CD14-positive monocyte (primary cell): ENCODE measurements around the gene TRABD2A. TPM values are rescaled to one million over a fixed set of nuclear protein-coding genes. Genes with fewer than 3 reads are reported as not detected.

Experiments used
- DNase-seq, 3 donors: peaks; one replicate each; pipeline ENCODE4 v3.0.0-alpha.2; 2011 to 2022
- H2AFZ ChIP-seq: 2 replicates; pipeline ENCODE4 v1.6.0; 2012; ENCODE audit warnings: mild to moderate bottlenecking, low read depth, low read length, inconsistent platforms; ENCODE audit not compliant: insufficient read depth, poor library complexity, severe bottlenecking
- H3K27ac ChIP-seq, 2 donors: 1 replicate in 1 of 2; 2 replicates in 1 of 2; pipeline ENCODE4 v1.5.1; 2012 to 2013; ENCODE audit warnings: low read length in 2 of 2, control low read depth in 1 of 2, inconsistent platforms in 1 of 2, low read depth in 1 of 2, mild to moderate bottlenecking in 1 of 2
- H3K27me3 ChIP-seq, 2 donors: one replicate each; pipeline versions ENCODE4 v1.6.0 to v1.6.1; 2011 to 2013; ENCODE audit warnings: low read length in 2 of 2; ENCODE audit not compliant: control insufficient read depth in 2 of 2, insufficient read depth in 2 of 2
- H3K36me3 ChIP-seq, 2 donors: replicated peaks in 1 of 2; 1 replicate in 1 of 2; 2 replicates in 1 of 2; pipeline versions ENCODE4 v1.5.1 to v1.6.1; 2012 to 2013; ENCODE audit warnings: low read length in 2 of 2, control low read depth in 1 of 2, inconsistent platforms in 1 of 2, mild to moderate bottlenecking in 1 of 2; ENCODE audit not compliant: insufficient read depth in 2 of 2, control insufficient read depth in 1 of 2
- H3K4me1 ChIP-seq, 2 donors: 1 replicate in 1 of 2; 2 replicates in 1 of 2; pipeline versions ENCODE4 v1.5.1 to v1.6.1; 2012 to 2013; ENCODE audit warnings: low read length in 2 of 2, control low read depth in 1 of 2, inconsistent platforms in 1 of 2, mild to moderate bottlenecking in 1 of 2, moderate library complexity in 1 of 2; ENCODE audit not compliant: insufficient read depth in 2 of 2, control insufficient read depth in 1 of 2
- H3K4me2 ChIP-seq: replicated peaks from 2 replicates; pipeline ENCODE3; 2012; ENCODE audit warnings: low read length, moderate library complexity, mild to moderate bottlenecking; ENCODE audit not compliant: poor library complexity, severe bottlenecking; ENCODE audit errors: extremely low read depth
- H3K4me3 ChIP-seq, 3 experiments: fragments of 200-600 bp in 1 of 3; sonication (generic) in 1 of 3; replicated peaks in 1 of 3; 1 replicate in 2 of 3; 2 replicates in 1 of 3; pipeline ENCODE4 v1.5.1; 2011 to 2013; ENCODE audit warnings: low read length in 3 of 3, mild to moderate bottlenecking in 3 of 3, control low read depth in 2 of 3, low read depth in 2 of 3, inconsistent platforms in 1 of 3, moderate library complexity in 1 of 3
- H3K79me2 ChIP-seq: 2 replicates; pipeline ENCODE4 v1.6.0; 2012; ENCODE audit warnings: mild to moderate bottlenecking, control low read depth, inconsistent platforms, low read length, moderate library complexity; ENCODE audit not compliant: insufficient read depth
- H3K9ac ChIP-seq: 2 replicates; pipeline ENCODE4 v1.6.0; 2017; ENCODE audit warnings: low read length, mild to moderate bottlenecking; ENCODE audit not compliant: insufficient read depth, poor library complexity, severe bottlenecking
- H3K9me3 ChIP-seq, 2 donors: replicated peaks in 1 of 2; 1 replicate in 1 of 2; 2 replicates in 1 of 2; pipeline versions ENCODE4 v1.5.1 to v1.6.1; 2012 to 2013; ENCODE audit warnings: low read length in 2 of 2, control low read depth in 1 of 2; ENCODE audit not compliant: control insufficient read depth in 1 of 2, insufficient read depth in 1 of 2
- H4K20me1 ChIP-seq: 2 replicates; pipeline ENCODE4 v1.6.0; 2012; ENCODE audit warnings: mild to moderate bottlenecking, low read length, control low read depth, moderate library complexity; ENCODE audit not compliant: insufficient read depth
- H3K27ac Mint-ChIP-seq, 7 donors: one replicate each; pipeline ENCODE4 v1.8.0; 2020; ENCODE audit warnings: mild to moderate bottlenecking in 7 of 7, mixed read lengths in 7 of 7, moderate library complexity in 6 of 7, inconsistent platforms in 2 of 7
- H3K27me3 Mint-ChIP-seq, 3 donors: one replicate each; pipeline ENCODE4 v1.8.0; 2021 to 2022; ENCODE audit warnings: low read depth in 3 of 3, mild to moderate bottlenecking in 3 of 3, mixed read lengths in 3 of 3, moderate library complexity in 3 of 3, inconsistent platforms in 1 of 3
- H3K36me3 Mint-ChIP-seq, 2 donors: one replicate each; pipeline ENCODE4 v1.8.0; 2020; ENCODE audit warnings: mixed read lengths in 2 of 2, inconsistent platforms in 1 of 2, mild to moderate bottlenecking in 1 of 2
- H3K4me1 Mint-ChIP-seq: one replicate; pipeline ENCODE4 v1.8.0; 2020; ENCODE audit warnings: mild to moderate bottlenecking, mixed read lengths
- H3K4me3 Mint-ChIP-seq, 2 donors: one replicate each; pipeline ENCODE4 v1.8.0; 2020; ENCODE audit warnings: mild to moderate bottlenecking in 2 of 2, mixed read lengths in 2 of 2, moderate library complexity in 1 of 2
- H3K9me3 Mint-ChIP-seq, 7 donors: one replicate each; pipeline ENCODE4 v1.8.0; 2020 to 2022; ENCODE audit warnings: mixed read lengths in 7 of 7, mild to moderate bottlenecking in 6 of 7, moderate library complexity in 6 of 7, inconsistent platforms in 2 of 7
- CTCF ChIP-seq: fragments of 200-600 bp; IDR thresholded peaks from one replicate; pipeline ENCODE4 v1.8.0; 2022; ENCODE audit warnings: antibody characterized with exemption, mild to moderate bottlenecking
- WGBS: methylation state at CpG from one replicate; pipeline ENCODE4 v1.1.5; 2013; ENCODE audit warnings: missing lambda C conversion rate; ENCODE audit not compliant: insufficient coverage; 5-methylcytosine and 5-hydroxymethylcytosine counted together
- intact Hi-C, 2 donors: fragments of 100-400 bp; cut with micrococcal nuclease; formaldehyde crosslinking; loops; one replicate each; pipeline versions ENCODE4 v1.15.0 to v1.15.1; 2023
- polyA plus RNA-seq, 3 donors: library from polyadenylated mRNA; depleted of rRNA in 1 of 3; unstranded in 2 of 3; stranded (reverse) in 1 of 3; fragments of 300-500 nt in 2 of 3; fragments of >200 nt in 1 of 3; fragmentation: Illumina TruSeq in 2 of 3; gene quantifications; 1 replicate in 2 of 3; 2 replicates in 1 of 3; pipeline ENCODE4 v1.2.3, GENCODE V29; 2012 to 2021

Gene TRABD2A
- polyA plus RNA-seq, 3 donors: 0.53 to 0.95 (median 0.79) TPM

GRCh38 chr2:84900971-84901370, 20.1 kb upstream of the TRABD2A start:
- peaks cover 65 to 72% of the 10 kb centered on the region in 2 donors for H3K4me1 ChIP-seq
- H3K4me3 ChIP-seq: peak overlapping the region in 1 of 3 experiments; percentile 5
- peaks cover 65% of the 10 kb centered on the region for H3K4me1 Mint-ChIP-seq
- DNase-seq: peak in 2 of 3 donors; percentile 49 to 70
- no CpG with 5 or more reads among the region's 1 CpG for WGBS
- peaks cover 4% of the 10 kb centered on the region for H4K20me1 ChIP-seq
- no peak for TF ChIP-seq CTCF
- H3K79me2 ChIP-seq: peaks cover 18% of the 10 kb centered on the region
- H3K27ac ChIP-seq: peak overlapping the region in 1 of 2 donors; percentile 15
- no peak overlapping the region for H3K4me3 Mint-ChIP-seq
- no peak overlapping the region for H2AFZ ChIP-seq
- peak overlapping the region; percentile 2 for H3K4me2 ChIP-seq
- intact Hi-C loops: no loop called here
- H3K27me3 Mint-ChIP-seq: no peaks in the 10 kb centered on the region
- no peak overlapping the region for H3K9ac ChIP-seq
- peak overlapping the region in 5 of 7 donors; percentile 0 to 74 (median 43) for H3K27ac Mint-ChIP-seq
- H3K27me3 ChIP-seq: no peaks in the 10 kb centered on the region
- H3K36me3 Mint-ChIP-seq: peaks cover 3 to 5% of the 10 kb centered on the region in 2 donors
- H3K36me3 ChIP-seq: no peaks in the 10 kb centered on the region
- no peaks in the 10 kb centered on the region for H3K9me3 ChIP-seq
- peaks cover 0 to 3% (median 2%) of the 10 kb centered on the region in 7 donors for H3K9me3 Mint-ChIP-seq

- peaks cover 3 to 5% of the 10 kb centered on the region in 2 donors for H3K36me3 Mint-ChIP-seq
- Histone ChIP-seq H3K4me3 (no peak overlapping the region), H3K4me2 (no peak overlapping the region), H4K20me1 (no peaks in the 10 kb centered on the region), H3K4me1 (peaks cover 72 to 79% of the 10 kb centered on the region in 2 donors), H3K79me2 (peaks cover 5% of the 10 kb centered on the region), H3K27me3 (no peaks in the 10 kb centered on the region), H3K9me3 (no peaks in the 10 kb centered on the region), H3K27ac (peak overlapping the region; percentile 70 to 85), H3K36me3 (no peaks in the 10 kb centered on the region), H3K9ac (no peak overlapping the region), H2AFZ (no peak overlapping the region)
- H3K27me3 Mint-ChIP-seq: peaks cover 0 to 2% (median 0%) of the 10 kb centered on the region in 3 donors
- H3K27ac Mint-ChIP-seq: peak overlapping the region in 6 of 7 donors; percentile 37 to 98 (median 92)
- no peak overlapping the region for H3K4me3 Mint-ChIP-seq
- no peak for DNase-seq
- intact Hi-C loops: no loop called here
- peaks cover 72% of the 10 kb centered on the region for H3K4me1 Mint-ChIP-seq
- H3K9me3 Mint-ChIP-seq: peaks cover 0 to 3% (median 2%) of the 10 kb centered on the region in 7 donors
- no peak for TF ChIP-seq CTCF
- 100% methylated on average over 3 of the region's 8 CpGs for WGBS
Observed at GRCh38 chr2:84899304-84900204, 18.7 kb upstream of the TRABD2A start.
